SH-SY5Y (cell line): Measurements from ENCODE around the gene HOXA13.

ENCODE experiments used
- GATA2 ChIP-seq: IDR thresholded peaks from 2 replicates; pipeline ENCODE4 v1.6.1; 2011; ENCODE audit warnings: mild to moderate bottlenecking, low read depth, low read length
- GATA3 ChIP-seq: IDR thresholded peaks from 2 replicates; pipeline ENCODE4 v1.6.1; 2011; ENCODE audit warnings: low read depth, mild to moderate bottlenecking, low read length, moderate library complexity

GRCh38 chr7:27148031-27148755, 51.7 kb downstream of the HOXA13 start:
- TF ChIP-seq GATA2 (no peak), GATA3 (no peak)
